Measurements from ENCODE around the gene SH3BP5L.

GRCh38 chr1:248828845-248829244 lies 3.1 kb upstream of the SH3BP5L start:
- TF ChIP-seq, protein P1, sequence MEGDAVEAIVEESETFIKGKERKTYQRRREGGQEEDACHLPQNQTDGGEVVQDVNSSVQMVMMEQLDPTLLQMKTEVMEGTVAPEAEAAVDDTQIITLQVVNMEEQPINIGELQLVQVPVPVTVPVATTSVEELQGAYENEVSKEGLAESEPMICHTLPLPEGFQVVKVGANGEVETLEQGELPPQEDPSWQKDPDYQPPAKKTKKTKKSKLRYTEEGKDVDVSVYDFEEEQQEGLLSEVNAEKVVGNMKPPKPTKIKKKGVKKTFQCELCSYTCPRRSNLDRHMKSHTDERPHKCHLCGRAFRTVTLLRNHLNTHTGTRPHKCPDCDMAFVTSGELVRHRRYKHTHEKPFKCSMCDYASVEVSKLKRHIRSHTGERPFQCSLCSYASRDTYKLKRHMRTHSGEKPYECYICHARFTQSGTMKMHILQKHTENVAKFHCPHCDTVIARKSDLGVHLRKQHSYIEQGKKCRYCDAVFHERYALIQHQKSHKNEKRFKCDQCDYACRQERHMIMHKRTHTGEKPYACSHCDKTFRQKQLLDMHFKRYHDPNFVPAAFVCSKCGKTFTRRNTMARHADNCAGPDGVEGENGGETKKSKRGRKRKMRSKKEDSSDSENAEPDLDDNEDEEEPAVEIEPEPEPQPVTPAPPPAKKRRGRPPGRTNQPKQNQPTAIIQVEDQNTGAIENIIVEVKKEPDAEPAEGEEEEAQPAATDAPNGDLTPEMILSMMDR (IDR thresholded peaks at IDR 0.05) = no peak
- no peak for TF ChIP-seq POLR2A (IDR thresholded peaks at IDR 0.05)
- TF ChIP-seq EP300 (IDR thresholded peaks at IDR 0.05) = no peak
- TF ChIP-seq POLR2AphosphoS5 (IDR thresholded peaks at IDR 0.05) = no peak
